K562 (cell line): ENCODE data around the gene APOM.

ENCODE experiments used
- FOXK1 ChIP-seq: sonication (generic); formaldehyde crosslinking; IDR thresholded peaks from 2 replicates; pipeline ENCODE4 v1.8.0; 2022; ENCODE audit warnings: missing genetic modification reagents, mild to moderate bottlenecking, borderline replicate concordance
- NR2C2 ChIP-seq, 2 experiments: fragments of 200-800 bp in 1 of 2; sonication (Bioruptor generic) in 1 of 2; sonication (generic) in 1 of 2; formaldehyde crosslinking in 1 of 2; IDR thresholded peaks; 2 replicates each; pipeline versions ENCODE4 v1.6.1 to v1.8.0; 2016 to 2022; ENCODE audit warnings: mild to moderate bottlenecking in 1 of 2, missing compliant biosample characterization in 1 of 2, missing genetic modification characterization in 1 of 2, missing genetic modification reagents in 1 of 2
- PHF21A ChIP-seq: fragments of 450-650 bp; IDR thresholded peaks from 2 replicates; pipeline ENCODE4 v1.6.1; 2017; ENCODE audit warnings: low read depth, borderline replicate concordance
- STAT5A ChIP-seq: IDR thresholded peaks from 2 replicates; pipeline ENCODE4 v1.6.1; 2012; ENCODE audit warnings: low read length, inconsistent platforms, borderline replicate concordance
- TGIF2 ChIP-seq: sonication (generic); formaldehyde crosslinking; IDR thresholded peaks from 2 replicates; pipeline ENCODE4 v1.8.1; 2022; ENCODE audit warnings: mild to moderate bottlenecking, missing genetic modification reagents, moderate library complexity

DNA sequence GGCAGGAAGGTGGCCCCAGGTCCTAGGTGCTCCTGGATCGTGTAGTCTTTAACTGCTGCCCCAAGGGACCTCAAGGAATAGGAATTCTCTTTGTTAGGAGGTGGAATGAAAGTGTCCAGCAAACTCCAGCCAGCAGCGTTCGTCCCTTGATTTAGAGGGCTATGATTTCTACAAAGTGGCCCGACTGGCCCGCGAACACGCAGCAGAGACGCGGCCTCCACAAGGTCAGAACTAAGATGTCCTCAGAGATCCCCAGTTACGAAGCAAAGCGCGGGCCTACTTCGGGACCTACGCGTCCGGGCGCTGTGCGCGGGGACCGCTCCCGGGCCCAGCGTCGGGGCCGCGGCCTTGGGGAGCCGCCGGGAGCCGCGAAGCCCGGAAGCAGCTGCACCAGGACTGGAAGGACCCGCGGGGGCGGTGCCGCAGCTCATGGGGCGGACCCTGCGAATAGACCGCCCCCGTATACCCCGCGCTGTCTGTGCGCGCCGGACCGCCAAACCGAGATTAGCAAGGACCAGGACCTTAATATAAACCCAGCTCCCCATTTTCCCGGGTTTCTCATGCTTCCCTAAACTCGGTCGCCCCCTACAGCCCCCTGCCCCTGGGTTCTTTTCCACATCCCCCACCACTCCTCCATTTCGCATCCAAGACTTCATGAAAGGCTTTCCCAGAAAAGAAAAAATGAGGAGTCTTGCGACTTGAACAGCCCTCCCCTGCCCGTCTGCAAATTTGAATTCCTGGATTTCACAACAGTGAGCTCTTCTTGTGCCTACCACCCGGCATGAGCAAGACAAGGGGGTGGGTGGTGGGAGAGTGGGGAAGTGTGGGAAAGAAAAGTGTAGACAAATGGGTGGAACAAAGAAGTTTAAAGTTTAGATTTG is 4.9 kb downstream of the APOM start, which contains the start of gene C6orf47:
- no peak; the same call in 1 of the 2 replicates for TF ChIP-seq STAT5A
- TF ChIP-seq FOXK1 (CRISPR knock-in tag) = no peak
- no peak; the same call in 1 of the 2 replicates for TF ChIP-seq NR2C2 (CRISPR knock-in tag; IDR thresholded peaks at IDR 0.05)
- TF ChIP-seq NR2C2 (tag; IDR thresholded peaks at IDR 0.05) = no peak
- peak; percentile 80; the same call in 1 of the 2 replicates for TF ChIP-seq TGIF2 (CRISPR knock-in tag)
- no peak for TF ChIP-seq PHF21A
